Lung (tissue), 12 donors: Measurements from ENCODE around the gene TFDP1. TPM values are rescaled to one million over a fixed set of nuclear protein-coding genes. Genes with fewer than 3 reads are reported as not detected.

Experiments used
- ATAC-seq: fragments of 200-7000 bp; cut with Tn5 transposase; one replicate; pipeline ENCODE4 v1.9.1; 2020; ENCODE audit warnings: moderate number of reproducible peaks; ENCODE audit not compliant: insufficient read depth, low FRiP score
- DNase-seq, 3 donors: peaks; one replicate each; pipeline ENCODE4 v3.0.0-alpha.2; 2013 to 2017
- H3K27ac ChIP-seq, 2 donors: one replicate each; pipeline ENCODE4 v1.5.1; 2013; ENCODE audit warnings: mild to moderate bottlenecking in 2 of 2, moderate library complexity in 2 of 2, control low read depth in 1 of 2, inconsistent platforms in 1 of 2, low read depth in 1 of 2, low read length in 1 of 2
- H3K27me3 ChIP-seq, 3 donors: one replicate each; pipeline ENCODE4 v1.5.1; 2013; ENCODE audit warnings: low read length in 2 of 3; ENCODE audit not compliant: control insufficient read depth in 3 of 3, insufficient read depth in 3 of 3
- H3K36me3 ChIP-seq, 4 donors: one replicate each; pipeline ENCODE4 v1.5.1; 2013; ENCODE audit warnings: low read length in 4 of 4, mild to moderate bottlenecking in 1 of 4, moderate library complexity in 1 of 4; ENCODE audit not compliant: control insufficient read depth in 4 of 4, insufficient read depth in 4 of 4
- H3K4me1 ChIP-seq, 5 donors: one replicate each; pipeline ENCODE4 v1.5.1; 2013; ENCODE audit warnings: low read length in 5 of 5, mild to moderate bottlenecking in 2 of 5, moderate library complexity in 1 of 5; ENCODE audit not compliant: control insufficient read depth in 5 of 5, insufficient read depth in 5 of 5
- H3K4me3 ChIP-seq: one replicate; pipeline ENCODE4 v1.5.1; 2013; ENCODE audit warnings: mild to moderate bottlenecking, control low read depth, moderate library complexity
- H3K9ac ChIP-seq, 2 donors: one replicate each; pipeline ENCODE4 v1.5.1; 2013; ENCODE audit warnings: low read length in 2 of 2, control low read depth in 1 of 2; ENCODE audit not compliant: insufficient read depth in 1 of 2
- H3K9me3 ChIP-seq, 4 donors: one replicate each; pipeline ENCODE4 v1.5.1; 2013; ENCODE audit warnings: low read length in 3 of 4, mild to moderate bottlenecking in 1 of 4, moderate library complexity in 1 of 4; ENCODE audit not compliant: control insufficient read depth in 4 of 4, insufficient read depth in 3 of 4
- WGBS, 2 donors: extraction: QIAGEN DNeasy Blood & Tissue Kit; methylation state at CpG; one replicate each; pipeline ENCODE4 v1.1.7; 2013; 5-methylcytosine and 5-hydroxymethylcytosine counted together
- polyA plus RNA-seq, 2 donors: library from polyadenylated mRNA; stranded (reverse); fragments of 200-250 nt; gene quantifications; one replicate each; pipeline ENCODE4 v1.2.1, GENCODE V29; 2013
- total RNA-seq, 2 donors: library from RNA; depleted of rRNA in 1 of 2; stranded (reverse); fragments of >200 nt in 1 of 2; gene quantifications; one replicate each; pipeline ENCODE4 v1.2.1, GENCODE V29; 2014 to 2021
- TF ChIP-seq, protein P1 (sequence below): IDR thresholded peaks from 2 replicates; pipeline ENCODE4 v1.5.1; 2012; ENCODE audit warnings: mild to moderate bottlenecking; ENCODE audit errors: control extremely low read depth, extremely low read depth
- donor health status: control.
- donor health status: control.
- donor health status: Bipolar disorder and iron deficiency.
- donor health status: healthy.
- donor health status: DM: yes; HTN: yes; CAD: no.

Gene TFDP1
- total and polyA plus RNA-seq, 4 donors = 19.6 to 44.2 (median 40.3) TPM

- peak in 2 of 3 donors; percentile 13 to 46 for DNase-seq
- H3K4me3 ChIP-seq = no peak overlapping the region
- no peak for ATAC-seq
- WGBS, 2 donors = 37 to 42% methylated on average over 11 of the region's 11 CpGs
- TF ChIP-seq, protein P1, sequence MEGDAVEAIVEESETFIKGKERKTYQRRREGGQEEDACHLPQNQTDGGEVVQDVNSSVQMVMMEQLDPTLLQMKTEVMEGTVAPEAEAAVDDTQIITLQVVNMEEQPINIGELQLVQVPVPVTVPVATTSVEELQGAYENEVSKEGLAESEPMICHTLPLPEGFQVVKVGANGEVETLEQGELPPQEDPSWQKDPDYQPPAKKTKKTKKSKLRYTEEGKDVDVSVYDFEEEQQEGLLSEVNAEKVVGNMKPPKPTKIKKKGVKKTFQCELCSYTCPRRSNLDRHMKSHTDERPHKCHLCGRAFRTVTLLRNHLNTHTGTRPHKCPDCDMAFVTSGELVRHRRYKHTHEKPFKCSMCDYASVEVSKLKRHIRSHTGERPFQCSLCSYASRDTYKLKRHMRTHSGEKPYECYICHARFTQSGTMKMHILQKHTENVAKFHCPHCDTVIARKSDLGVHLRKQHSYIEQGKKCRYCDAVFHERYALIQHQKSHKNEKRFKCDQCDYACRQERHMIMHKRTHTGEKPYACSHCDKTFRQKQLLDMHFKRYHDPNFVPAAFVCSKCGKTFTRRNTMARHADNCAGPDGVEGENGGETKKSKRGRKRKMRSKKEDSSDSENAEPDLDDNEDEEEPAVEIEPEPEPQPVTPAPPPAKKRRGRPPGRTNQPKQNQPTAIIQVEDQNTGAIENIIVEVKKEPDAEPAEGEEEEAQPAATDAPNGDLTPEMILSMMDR = no peak
- H3K4me1 ChIP-seq = peaks cover 4 to 29% (median 9%) of the 10 kb centered on the region in 5 donors
- peaks cover 0 to 3% (median 0%) of the 10 kb centered on the region in 4 donors for H3K9me3 ChIP-seq
- no peak overlapping the region for H3K9ac ChIP-seq
- H3K36me3 ChIP-seq = peaks cover 2 to 12% (median 5%) of the 10 kb centered on the region in 4 donors
- no peaks in the 10 kb centered on the region for H3K27me3 ChIP-seq
- H3K27ac ChIP-seq = no peak overlapping the region
These were observed 61.8 kb downstream of the TFDP1 start for GRCh38 chr13:113646376-113646775.

DNA sequence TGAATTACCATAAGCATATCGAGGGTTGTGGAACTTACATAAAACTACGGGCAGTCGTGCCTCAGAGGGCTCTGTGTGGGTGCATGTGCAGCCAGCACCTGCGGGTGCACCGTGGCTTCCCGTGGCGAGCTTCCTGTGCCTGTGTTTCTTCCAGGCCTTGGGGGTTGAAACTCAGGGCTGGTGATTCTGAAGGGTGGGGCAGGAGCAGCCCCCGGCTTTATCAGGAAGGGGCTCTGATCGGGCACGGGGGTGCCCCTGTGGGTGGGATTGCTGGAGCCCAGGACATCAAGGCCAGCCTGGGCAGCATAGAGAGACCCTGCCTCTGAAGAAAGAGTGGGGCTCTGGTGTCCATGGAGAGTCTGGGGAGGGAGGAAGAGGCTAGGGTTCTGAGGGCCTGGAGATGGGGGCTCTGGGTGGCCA, 62.4 kb downstream of the TFDP1 start:
- TF ChIP-seq, protein P1 = no peak
- DNase-seq = peak in 1 of 3 donors; percentile 3
- no peak for ATAC-seq
- WGBS, 2 donors = 66 to 83% methylated on average over 10 of the region's 10 CpGs
- H3K9ac ChIP-seq = no peak overlapping the region
- H3K4me1 ChIP-seq = peaks cover 4 to 29% (median 9%) of the 10 kb centered on the region in 5 donors
- no peak overlapping the region for H3K4me3 ChIP-seq
- no peaks in the 10 kb centered on the region for H3K27me3 ChIP-seq
- peaks cover 0 to 7% (median 4%) of the 10 kb centered on the region in 4 donors for H3K36me3 ChIP-seq
- peak overlapping the region in 1 of 2 donors; percentile 17 for H3K27ac ChIP-seq
- peaks cover 0 to 3% (median 0%) of the 10 kb centered on the region in 4 donors for H3K9me3 ChIP-seq

DNA sequence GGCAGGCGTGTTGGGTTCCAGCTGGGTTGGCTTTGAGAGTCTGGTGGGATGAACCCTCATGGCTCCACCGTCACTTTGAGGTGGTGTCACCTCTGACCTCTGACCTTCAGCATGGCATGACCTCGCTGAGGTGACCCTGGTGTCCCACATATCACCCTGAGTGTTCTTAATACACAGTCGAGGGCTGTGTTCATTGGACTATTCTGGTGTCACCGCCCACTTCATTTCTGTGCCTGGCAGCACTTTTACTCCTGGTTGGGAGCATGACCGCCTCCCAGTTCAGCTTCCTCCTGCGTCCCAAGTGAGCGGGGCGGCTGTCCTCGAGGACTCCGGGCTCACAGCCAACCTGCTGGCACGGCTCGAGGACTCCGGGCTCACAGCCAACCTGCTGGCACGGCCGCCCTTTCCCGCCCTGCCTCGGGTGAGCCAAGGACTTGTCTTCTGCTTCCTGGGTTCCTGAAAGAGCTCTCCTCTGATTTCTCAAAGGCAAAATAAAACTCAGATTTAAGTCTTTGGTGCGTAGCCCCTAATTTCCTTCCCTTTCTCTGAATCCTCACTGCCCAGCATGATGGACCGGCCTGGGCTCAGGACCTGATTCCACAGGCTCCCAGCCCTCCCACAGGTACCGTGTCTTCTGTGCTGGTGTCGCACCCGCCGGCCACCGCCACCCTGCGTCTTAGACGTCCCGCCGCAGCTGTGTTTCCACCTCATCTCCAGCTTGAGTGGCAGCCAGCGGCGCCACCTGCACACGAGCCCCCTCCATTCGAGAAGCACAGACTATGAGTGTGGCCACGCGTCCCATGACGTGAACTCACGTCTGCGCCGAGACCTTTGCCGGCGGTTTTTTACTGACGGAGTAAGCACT, 63.0 kb downstream of the TFDP1 start:
- H3K36me3 ChIP-seq = peaks cover 0 to under 1% (median 0%) of the 10 kb centered on the region in 4 donors
- H3K4me3 ChIP-seq = no peak overlapping the region
- peak; percentile 81 for ATAC-seq
- H3K9ac ChIP-seq = no peak overlapping the region
- peak; percentile 69 to 88 (median 86) for DNase-seq
- no peaks in the 10 kb centered on the region for H3K27me3 ChIP-seq
- 45 to 58% methylated on average over 41 to 42 of the region's 42 CpGs for WGBS, 2 donors
- H3K4me1 ChIP-seq = peaks cover 4 to 29% (median 9%) of the 10 kb centered on the region in 5 donors
- peaks cover 0 to 3% (median 0%) of the 10 kb centered on the region in 4 donors for H3K9me3 ChIP-seq
- TF ChIP-seq, protein P1 = no peak
- H3K27ac ChIP-seq = peak overlapping the region; percentile 56 to 81
